HEK293T (cell line): ENCODE measurements around the gene TNRC18.

Source experiments
- CTCF ChIA-PET: fragments of 350-600 bp; formaldehyde crosslinking; extraction: SDS; loops from one replicate; lab custom pipeline; 2021; ENCODE audit warnings: antibody characterized with exemption, inconsistent platforms; lab: Yijun Ruan, JAX
- POLR2A ChIA-PET: fragments of 350-600 bp; formaldehyde crosslinking; extraction: SDS; loops from one replicate; lab custom pipeline; 2020; ENCODE audit warnings: antibody characterized with exemption, inconsistent platforms; lab: Yijun Ruan, JAX
- DNase-seq: peaks from one replicate; pipeline ENCODE4 v3.0.0; 2012; ENCODE audit warnings: mixed read lengths; ENCODE audit errors: extremely low spot score
- ARNT ChIP-seq: fragments of 450-650 bp; IDR thresholded peaks from 2 replicates; pipeline ENCODE4 v1.6.1; 2017; ENCODE audit warnings: mild to moderate bottlenecking
- BHLHE40 ChIP-seq: fragments of 450-650 bp; IDR thresholded peaks from 2 replicates; pipeline ENCODE4 v1.6.1; 2016; ENCODE audit warnings: mild to moderate bottlenecking, moderate library complexity, borderline replicate concordance
- CTBP1 ChIP-seq: fragments of 450-650 bp; IDR thresholded peaks from 2 replicates; pipeline ENCODE4 v1.6.1; 2016; ENCODE audit warnings: borderline replicate concordance
- FOXA1 ChIP-seq: fragments of 450-650 bp; IDR thresholded peaks from 2 replicates; pipeline ENCODE4 v1.6.1; 2016; ENCODE audit warnings: mild to moderate bottlenecking
- FOXK2 ChIP-seq: fragments of 450-650 bp; IDR thresholded peaks from 2 replicates; pipeline ENCODE4 v1.6.1; 2016; ENCODE audit warnings: mild to moderate bottlenecking
- FOXM1 ChIP-seq: fragments of 450-650 bp; IDR thresholded peaks from 2 replicates; pipeline ENCODE4 v1.6.1; 2017; ENCODE audit warnings: mild to moderate bottlenecking, borderline replicate concordance
- HDGF ChIP-seq: fragments of 450-650 bp; IDR thresholded peaks from 2 replicates; pipeline ENCODE4 v1.6.1; 2017; ENCODE audit warnings: antibody characterized with exemption, borderline replicate concordance
- L3MBTL2 ChIP-seq: fragments of 450-650 bp; conservative IDR thresholded peaks from 2 replicates; pipeline ENCODE4 v1.6.1; 2016; ENCODE audit warnings: mild to moderate bottlenecking
- LEF1 ChIP-seq: fragments of 450-650 bp; IDR thresholded peaks from 2 replicates; pipeline ENCODE4 v1.6.1; 2017; ENCODE audit warnings: mild to moderate bottlenecking, borderline replicate concordance
- PKNOX1 ChIP-seq: fragments of 450-650 bp; IDR thresholded peaks from 2 replicates; pipeline ENCODE4 v1.6.1; 2016
- SUZ12 ChIP-seq: fragments of 450-650 bp; IDR thresholded peaks from 2 replicates; pipeline ENCODE4 v1.6.1; 2016; ENCODE audit warnings: mild to moderate bottlenecking
- TARDBP ChIP-seq: fragments of 450-650 bp; IDR thresholded peaks from 2 replicates; pipeline ENCODE4 v1.6.1; 2016
- ZNF384 ChIP-seq: fragments of 450-650 bp; IDR thresholded peaks from 2 replicates; pipeline ENCODE4 v1.6.1; 2016

TNRC18 gene

GRCh38 chr7:5430612-5430947, 6.9 kb upstream of the TNRC18 start:
- POLR2A ChIA-PET: no interaction called here
- TF ChIP-seq FOXM1 (no peak), LEF1 (no peak), TARDBP (no peak), ARNT (no peak), FOXK2 (no peak), HDGF (no peak), L3MBTL2 (no peak), FOXA1 (no peak), ZNF384 (no peak), CTBP1 (no peak)
- CTCF ChIA-PET: interaction anchor here (0.7 kb wide), 1 partner anchor 1839 kb away, joined by 3 read pairs; no protein-coding TSS in a partner anchor
- DNase-seq: no peak

GRCh38 chr7:5429857-5430611, 6.4 kb upstream of the TNRC18 start:
- POLR2A ChIA-PET: interaction anchor here (1.2 kb wide), 1 partner anchor 18 kb away, joined by 3 read pairs; no protein-coding TSS in a partner anchor
- TF ChIP-seq SUZ12 (no peak), PKNOX1 (peak; percentile 93)
- DNase-seq: no peak
- CTCF ChIA-PET: interaction anchor here (0.6 kb wide), 1 partner anchor 137 kb away, joined by 3 read pairs; no protein-coding TSS in a partner anchor

GRCh38 chr7:5429253-5429856, 5.7 kb upstream of the TNRC18 start:
- CTCF ChIA-PET: interaction anchor here (0.6 to 0.7 kb wide), 2 partner anchors 18 to 138 kb away, joined by 3 to 4 read pairs; no protein-coding TSS in a partner anchor
- no peak for TF ChIP-seq FOXM1
- POLR2A ChIA-PET: interaction anchor here (0.8 to 1.2 kb wide), 5 partner anchors 19 to 55 kb away, joined by 3 to 4 read pairs (median 3); no protein-coding TSS in a partner anchor
- DNase-seq: no peak

GRCh38 chr7:5428478-5429252, 5.0 kb upstream of the TNRC18 start:
- TF ChIP-seq ZNF384: peak; percentile 84
- TF ChIP-seq CTBP1: no peak
- TF ChIP-seq L3MBTL2: peak; percentile 55; the same call in 1 of the 2 replicates
- ChIA-PET POLR2A (interaction anchor here (0.8 to 1.2 kb wide), 5 partner anchors 19 to 55 kb away, joined by 3 to 4 read pairs (median 3); no protein-coding TSS in a partner anchor), CTCF (interaction anchor here (0.7 kb wide), 1 partner anchor 19 kb away, joined by 4 read pairs; no protein-coding TSS in a partner anchor)
- no peak for DNase-seq

GRCh38 chr7:5426226-5426475, 2.5 kb upstream of the TNRC18 start:
- POLR2A ChIA-PET: interaction anchor here (0.8 to 1.1 kb wide), 4 partner anchors 9 to 60 kb away, joined by 3 to 4 read pairs (median 4); no protein-coding TSS in a partner anchor
- CTCF ChIA-PET: no interaction called here
- DNase-seq: no peak
- TF ChIP-seq FOXA1 (no peak), ZNF384 (no peak), FOXM1 (0 out of 2 replicates have a peak, but pooled peaks have one; percentile 9), FOXK2 (no peak), PKNOX1 (peak; percentile 94), TARDBP (no peak), L3MBTL2 (no peak), BHLHE40 (no peak)

- DNase-seq: no peak
- POLR2A ChIA-PET: interaction anchor here (0.8 to 1.3 kb wide), 6 partner anchors 8 to 185 kb away, joined by 3 to 4 read pairs (median 4); no protein-coding TSS in a partner anchor
- CTCF ChIA-PET: interaction anchor here (0.6 kb wide), 1 partner anchor 147 kb away, joined by 5 read pairs; no protein-coding TSS in a partner anchor
- no peak for TF ChIP-seq BHLHE40
- TF ChIP-seq ZNF384: peak; percentile 78
- TF ChIP-seq L3MBTL2: no peak
Measured at GRCh38 chr7:5425507-5426225, 2.0 kb upstream of the TNRC18 start.
